Aorta (tissue), 5 donors: ENCODE measurements around the gene MACROD2. TPM values are rescaled to one million over a fixed set of nuclear protein-coding genes. Genes with fewer than 3 reads are reported as not detected.

ENCODE experiments used
- ATAC-seq: fragments of 200-7000 bp; cut with Tn5 transposase; one replicate; pipeline ENCODE4 v1.9.1; 2022; ENCODE audit warnings: moderate library complexity; ENCODE audit not compliant: low FRiP score
- DNase-seq, 2 donors: peaks; one replicate each; pipeline ENCODE4 v3.0.0-alpha.2; 2020
- H3K27ac ChIP-seq, 2 donors: one replicate each; pipeline ENCODE4 v1.5.1; 2013; ENCODE audit warnings: low read length in 2 of 2, mild to moderate bottlenecking in 2 of 2, moderate library complexity in 2 of 2, control low read depth in 1 of 2, inconsistent platforms in 1 of 2, low read depth in 1 of 2
- H3K27me3 ChIP-seq, 2 donors: one replicate each; pipeline ENCODE4 v1.6.1; 2013; ENCODE audit warnings: control low read depth in 1 of 2, low read length in 1 of 2, mild to moderate bottlenecking in 1 of 2, moderate library complexity in 1 of 2; ENCODE audit not compliant: insufficient read depth in 2 of 2, control insufficient read depth in 1 of 2
- H3K36me3 ChIP-seq, 2 donors: one replicate each; pipeline ENCODE4 v1.6.1; 2013; ENCODE audit warnings: control low read depth in 1 of 2, low read length in 1 of 2, mild to moderate bottlenecking in 1 of 2; ENCODE audit not compliant: insufficient read depth in 2 of 2, control insufficient read depth in 1 of 2
- H3K4me1 ChIP-seq, 2 donors: one replicate each; pipeline ENCODE4 v1.6.1; 2013; ENCODE audit warnings: low read length in 2 of 2, control low read depth in 1 of 2, mild to moderate bottlenecking in 1 of 2, moderate library complexity in 1 of 2; ENCODE audit not compliant: insufficient read depth in 2 of 2, control insufficient read depth in 1 of 2
- H3K4me3 ChIP-seq, 2 donors: one replicate each; pipeline ENCODE4 v1.5.1; 2013; ENCODE audit warnings: low read length in 2 of 2, control low read depth in 1 of 2, mild to moderate bottlenecking in 1 of 2
- H3K9me3 ChIP-seq: one replicate; pipeline ENCODE4 v1.6.1; 2013; ENCODE audit warnings: mild to moderate bottlenecking, low read length; ENCODE audit not compliant: control insufficient read depth
- WGBS, 2 donors: extraction: QIAGEN DNeasy Blood & Tissue Kit; methylation state at CpG; one replicate each; pipeline ENCODE4 v1.1.7; 2013; 5-methylcytosine and 5-hydroxymethylcytosine counted together
- intact Hi-C, 2 donors: fragments of 100-400 bp; cut with DNase I; formaldehyde crosslinking; loops; one replicate each; pipeline versions ENCODE4 v1.14.2 to v1.15.0; 2022
- polyA plus RNA-seq, 2 donors: library from polyadenylated mRNA; stranded (reverse); fragments of 200-250 nt; gene quantifications; one replicate each; pipeline ENCODE4 v1.2.3, GENCODE V29; 2013
- total RNA-seq, 2 donors: library from RNA; stranded (reverse); fragmentation: NEBNext Ultra II Directional; extraction: Animal tissue kit (Norgen Biotek cat#: 25700); gene quantifications; one replicate each; pipeline ENCODE4 v1.2.1, GENCODE V29; 2021
- donor health status: healthy with polysubstance abuse.
- donor health status: Bipolar disorder and iron deficiency.
- donor health status: DM: no; HTN: no; CAD: no.
- donor health status: DM: no; HTN: no; CAD: no.
- donor health status: DM: yes; HTN: yes; CAD: no.

Gene MACROD2
- total and polyA plus RNA-seq, 4 donors = 0.90 to 11.2 (median 4.8) TPM

DNA sequence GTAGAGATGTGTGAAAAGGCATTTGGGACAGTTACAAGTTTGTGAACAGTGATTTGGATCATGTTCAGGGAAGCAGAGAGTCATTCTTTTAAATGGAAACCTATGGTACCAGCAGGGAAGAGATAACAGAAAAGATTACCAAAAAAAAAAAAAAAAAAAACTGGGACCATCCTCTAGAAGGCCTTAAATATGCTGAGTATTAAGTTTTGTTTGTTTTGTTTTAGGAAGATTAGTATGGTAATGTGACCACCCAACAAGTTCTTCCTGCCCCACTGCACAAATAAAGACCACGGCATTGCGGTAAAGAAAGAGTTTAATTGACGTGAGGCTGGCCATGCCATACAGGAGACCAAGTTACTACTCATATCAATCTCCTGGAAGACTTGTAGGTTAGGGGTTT is 1631.8 kb downstream of the MACROD2 start:
- 66 to 86% methylated on average over 3 of the region's 3 CpGs for WGBS, 2 donors
- no peaks in the 10 kb centered on the region for H3K4me1 ChIP-seq
- ATAC-seq (no peak), DNase-seq (no peak)
- H3K27me3 ChIP-seq = no peaks in the 10 kb centered on the region
- H3K36me3 ChIP-seq = no peaks in the 10 kb centered on the region
- H3K4me3 ChIP-seq = no peak overlapping the region
- intact Hi-C loops = no loop called here
- no peak overlapping the region for H3K27ac ChIP-seq
- H3K9me3 ChIP-seq = no peaks in the 10 kb centered on the region

DNA sequence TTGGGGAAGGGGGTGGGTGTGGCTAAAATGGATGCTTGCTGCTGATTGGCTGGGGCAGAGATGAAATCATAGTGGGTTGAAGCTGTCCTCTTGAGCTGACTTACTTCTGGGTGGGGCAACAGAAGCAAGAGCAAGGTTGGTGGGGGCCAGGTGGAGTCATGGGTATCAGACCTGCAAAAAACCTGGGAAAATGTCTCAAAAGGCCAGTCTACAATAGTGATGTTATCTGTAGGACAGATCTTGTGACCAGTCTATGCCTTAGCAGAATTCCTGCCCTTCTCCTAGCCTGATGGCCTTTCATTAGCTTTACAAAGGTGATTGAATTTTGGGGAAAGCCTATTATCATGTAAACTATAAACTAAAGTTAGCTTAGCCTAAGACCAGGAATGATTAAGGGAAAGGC is 1632.2 kb downstream of the MACROD2 start:
- no peak for ATAC-seq
- intact Hi-C loops = no loop called here

DNA sequence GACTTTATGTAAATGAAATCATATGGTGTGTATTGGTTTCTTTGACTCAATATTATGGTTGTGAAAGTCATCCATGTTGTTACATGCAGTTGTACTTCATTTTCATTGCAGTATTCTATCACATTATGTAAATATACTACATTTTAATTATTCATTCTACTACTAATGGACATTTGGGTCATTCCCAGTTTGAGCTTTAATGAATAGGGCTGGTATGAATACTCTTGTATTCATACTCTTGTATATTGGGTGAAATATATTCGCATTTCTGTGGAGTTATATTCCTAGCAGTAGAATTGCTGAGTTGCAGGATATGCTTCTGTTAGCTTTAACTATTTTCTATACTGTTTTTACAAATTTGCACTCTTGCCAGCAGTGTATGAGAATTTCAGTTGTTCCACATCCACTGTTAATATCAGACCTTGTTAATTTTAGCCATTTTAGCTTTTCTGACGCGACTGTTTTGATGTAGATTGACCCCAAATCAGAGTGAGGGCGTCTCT is 1633.6 kb downstream of the MACROD2 start:
- no peak for ATAC-seq
- WGBS, 2 donors = 46 to 57% methylated on average over 4 of the region's 4 CpGs
- no peak overlapping the region for H3K27ac ChIP-seq
- H3K27me3 ChIP-seq = no peaks in the 10 kb centered on the region
- H3K4me1 ChIP-seq = no peaks in the 10 kb centered on the region
- intact Hi-C loops = no loop called here
- no peaks in the 10 kb centered on the region for H3K9me3 ChIP-seq
- no peaks in the 10 kb centered on the region for H3K36me3 ChIP-seq
- DNase-seq = no peak
- no peak overlapping the region for H3K4me3 ChIP-seq

More for the DNA sequence above, 1632.2 kb downstream of the MACROD2 start:
- no peak for DNase-seq
- Histone ChIP-seq H3K27me3 (no peaks in the 10 kb centered on the region), H3K4me3 (no peak overlapping the region), H3K9me3 (no peaks in the 10 kb centered on the region), H3K36me3 (no peaks in the 10 kb centered on the region), H3K27ac (no peak overlapping the region), H3K4me1 (no peaks in the 10 kb centered on the region)

DNA sequence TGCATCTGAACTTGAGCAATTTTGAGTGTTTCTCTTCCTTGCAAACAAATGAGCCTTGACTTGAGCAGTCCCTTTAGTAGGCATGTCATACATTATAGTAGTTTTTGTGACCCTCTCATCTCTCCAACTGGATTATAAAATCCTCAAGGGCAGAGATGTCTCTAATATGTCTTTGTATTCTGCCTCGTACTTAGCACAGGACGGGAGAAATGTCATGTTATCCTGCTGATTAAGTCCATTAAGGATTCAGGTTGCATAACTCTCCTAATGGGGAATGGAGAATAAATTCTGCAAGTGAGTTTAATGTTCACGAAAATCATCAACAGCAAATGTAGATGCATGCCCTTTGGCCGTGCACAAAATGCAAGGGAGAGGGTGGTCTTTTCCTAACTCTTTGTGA is 1635.0 kb downstream of the MACROD2 start:
- intact Hi-C loops = no loop called here
- H3K4me3 ChIP-seq = no peak overlapping the region
- no peaks in the 10 kb centered on the region for H3K9me3 ChIP-seq
- no peaks in the 10 kb centered on the region for H3K36me3 ChIP-seq
- no peak overlapping the region for H3K27ac ChIP-seq
- DNase-seq (no peak), ATAC-seq (no peak)
- 92 to 95% methylated on average over 4 of the region's 4 CpGs for WGBS, 2 donors
- no peaks in the 10 kb centered on the region for H3K4me1 ChIP-seq
- H3K27me3 ChIP-seq = no peaks in the 10 kb centered on the region

DNA sequence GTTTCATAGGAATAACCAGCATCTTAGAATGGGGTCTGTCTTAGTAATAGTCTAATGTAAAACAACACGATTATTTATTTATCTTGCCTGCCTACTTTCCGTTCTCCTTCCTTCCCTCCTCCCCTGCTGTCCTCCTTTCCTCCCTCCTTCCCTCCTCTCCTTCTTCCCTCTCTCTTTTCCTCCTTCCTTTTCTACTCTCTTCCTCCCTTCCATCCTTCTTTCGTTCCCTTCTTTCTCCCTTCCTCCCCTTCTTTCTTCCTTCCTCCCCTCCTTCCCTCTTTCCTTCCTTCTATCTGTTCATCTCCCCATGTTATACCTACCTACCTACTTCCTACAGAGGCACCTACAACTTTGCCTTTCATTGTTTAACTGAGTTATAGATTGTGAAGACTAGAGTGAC is 1637.4 kb downstream of the MACROD2 start:
- no peaks in the 10 kb centered on the region for H3K4me1 ChIP-seq
- no peaks in the 10 kb centered on the region for H3K9me3 ChIP-seq
- DNase-seq (no peak), ATAC-seq (no peak)
- intact Hi-C loops = no loop called here
- no peak overlapping the region for H3K4me3 ChIP-seq
- WGBS, 2 donors = 79 to 84% methylated on average over 3 of the region's 3 CpGs
- H3K27me3 ChIP-seq = no peaks in the 10 kb centered on the region
- no peak overlapping the region for H3K27ac ChIP-seq
- no peaks in the 10 kb centered on the region for H3K36me3 ChIP-seq

DNA sequence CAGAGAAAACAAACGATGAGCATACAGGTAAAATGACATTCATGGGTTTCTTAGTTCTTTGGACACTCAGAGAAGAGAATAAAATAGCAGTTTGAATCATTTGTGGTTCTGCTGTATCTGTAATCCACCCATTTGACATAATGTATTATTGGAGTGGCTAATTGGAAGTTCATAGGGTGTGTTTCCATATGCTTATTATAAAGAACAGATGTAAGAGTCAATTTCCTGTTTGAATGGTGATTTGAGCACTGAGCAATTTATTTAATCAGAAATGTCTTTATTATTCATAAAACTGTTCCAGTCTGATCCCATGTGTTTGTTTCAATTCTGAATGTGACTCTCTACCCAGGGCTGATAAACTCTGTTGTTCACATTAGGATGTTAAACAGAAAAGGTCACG is 1638.8 kb downstream of the MACROD2 start:
- ATAC-seq (no peak), DNase-seq (no peak)
- H3K27me3 ChIP-seq = no peaks in the 10 kb centered on the region

DNA sequence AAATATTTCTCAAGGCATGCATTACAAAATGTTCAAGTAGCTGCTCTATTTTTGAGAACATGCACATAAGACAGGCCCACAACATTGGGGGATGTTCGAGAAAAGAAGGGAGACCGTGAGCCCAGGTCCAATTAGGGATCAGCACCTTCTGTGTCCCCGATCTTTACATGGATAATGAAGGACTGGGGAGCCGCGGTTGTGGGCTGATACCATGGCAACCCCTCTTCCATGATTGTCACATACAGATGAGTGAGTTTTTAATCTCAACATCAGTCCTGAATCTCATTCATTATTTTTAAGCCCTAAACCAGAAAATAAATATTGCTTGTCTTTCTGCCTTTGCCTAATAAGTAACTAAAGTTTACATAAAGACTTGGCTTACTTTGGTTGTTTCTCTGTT is 1642.2 kb downstream of the MACROD2 start:
- peaks cover 0 to 7% of the 10 kb centered on the region in 2 donors for H3K4me1 ChIP-seq
- ATAC-seq (no peak), DNase-seq (no peak)
- H3K4me3 ChIP-seq = no peak overlapping the region
- no peak overlapping the region for H3K27ac ChIP-seq
- H3K27me3 ChIP-seq = no peaks in the 10 kb centered on the region
- no peaks in the 10 kb centered on the region for H3K9me3 ChIP-seq
- intact Hi-C loops = no loop called here
- WGBS, 2 donors = 74 to 78% methylated on average over 5 of the region's 5 CpGs
- no peaks in the 10 kb centered on the region for H3K36me3 ChIP-seq

More for the DNA sequence above, 1638.8 kb downstream of the MACROD2 start:
- 98 to 99% methylated on average over 2 of the region's 2 CpGs for WGBS, 2 donors
- Histone ChIP-seq H3K9me3 (no peaks in the 10 kb centered on the region), H3K36me3 (no peaks in the 10 kb centered on the region), H3K4me1 (no peaks in the 10 kb centered on the region), H3K27ac (no peak overlapping the region), H3K4me3 (no peak overlapping the region)
- intact Hi-C loops = no loop called here

DNA sequence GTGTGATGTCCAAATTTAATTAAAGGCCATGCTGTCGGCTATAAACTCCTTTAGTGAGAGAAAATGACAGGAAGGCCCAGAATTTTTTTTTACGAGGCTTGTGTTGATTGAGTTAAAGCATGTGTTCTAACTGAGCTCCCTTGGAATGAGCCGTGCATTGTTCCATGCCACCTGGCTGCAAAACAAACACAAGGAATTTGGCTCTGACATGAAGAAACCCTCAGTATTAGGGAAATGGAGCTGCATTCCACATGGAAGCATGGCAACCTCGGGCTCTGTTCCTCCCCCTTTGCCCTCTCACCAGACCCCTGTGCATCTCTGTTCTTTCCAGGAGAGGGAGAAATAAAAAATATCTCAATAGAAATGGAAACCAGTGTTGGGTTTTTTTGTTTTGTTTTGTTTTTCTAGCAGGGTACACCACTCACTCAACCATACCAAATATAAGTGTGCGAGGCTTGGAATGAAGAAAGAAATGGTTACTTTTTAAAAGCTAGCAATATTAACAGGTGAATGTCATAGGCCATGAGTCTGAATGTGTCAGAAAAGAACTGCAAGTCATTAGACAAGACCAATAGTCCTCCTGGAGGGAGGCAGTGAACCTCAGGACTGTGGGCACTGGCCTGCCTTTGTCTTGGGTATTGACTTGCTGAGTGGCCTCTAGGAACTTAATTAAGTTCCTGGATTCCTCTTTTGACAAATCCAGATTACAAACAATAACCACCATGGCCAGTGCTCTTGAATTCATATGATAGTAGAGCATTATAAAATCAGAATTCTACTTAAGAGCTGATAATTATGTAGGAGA is 1642.8 kb downstream of the MACROD2 start:
- 33 to 38% methylated on average over 5 of the region's 5 CpGs for WGBS, 2 donors
- H3K36me3 ChIP-seq = no peaks in the 10 kb centered on the region
- no peak for ATAC-seq
- no peaks in the 10 kb centered on the region for H3K9me3 ChIP-seq
- no peaks in the 10 kb centered on the region for H3K27me3 ChIP-seq
- intact Hi-C loops = no loop called here
- no peak overlapping the region for H3K27ac ChIP-seq
- no peak overlapping the region for H3K4me3 ChIP-seq
- no peak for DNase-seq
- H3K4me1 ChIP-seq = peaks cover 0 to 7% of the 10 kb centered on the region in 2 donors

DNA sequence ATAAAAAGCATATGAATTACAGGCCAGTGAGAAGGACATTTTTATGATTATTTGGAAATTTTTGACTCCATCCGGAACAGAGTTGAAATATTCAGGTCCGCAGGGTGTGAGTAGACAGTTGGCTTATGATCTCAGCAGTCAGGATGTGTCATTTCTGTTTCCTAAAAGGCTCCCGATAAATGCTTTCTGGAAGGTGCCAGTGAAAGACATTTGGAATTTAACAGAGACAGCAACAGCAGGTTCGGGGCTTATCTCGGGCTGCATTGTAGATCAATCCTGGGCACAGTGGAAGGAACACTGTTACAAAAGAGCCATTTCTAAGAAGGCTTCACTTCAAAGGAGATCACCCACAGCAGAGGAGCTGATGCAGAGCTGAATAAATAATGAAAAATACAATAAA is 1643.5 kb downstream of the MACROD2 start:
- ATAC-seq (no peak), DNase-seq (no peak)
- Histone ChIP-seq H3K36me3 (no peaks in the 10 kb centered on the region), H3K9me3 (no peaks in the 10 kb centered on the region), H3K27me3 (no peaks in the 10 kb centered on the region), H3K4me3 (no peak overlapping the region), H3K4me1 (peaks cover 0 to 7% of the 10 kb centered on the region in 2 donors), H3K27ac (no peak overlapping the region)
- intact Hi-C loops = no loop called here
- WGBS, 2 donors = 95% methylated on average over 5 of the region's 5 CpGs
